HEK293 (cell line): ENCODE data around the gene KRTAP10-12.

Source experiments
- CTCF ChIP-seq: fragments of 450-650 bp; formaldehyde crosslinking; IDR thresholded peaks from 2 replicates; pipeline ENCODE4 v1.5.1; 2016; ENCODE audit warnings: missing biosample characterization, missing genetic modification characterization
- SCRT1 ChIP-seq: fragments of 450-650 bp; formaldehyde crosslinking; IDR thresholded peaks from 2 replicates; pipeline ENCODE4 v1.5.1; 2016; ENCODE audit warnings: missing biosample characterization, missing genetic modification characterization, borderline replicate concordance
- ZNF138 ChIP-seq: fragments of 450-650 bp; formaldehyde crosslinking; IDR thresholded peaks from 2 replicates; pipeline ENCODE4 v1.5.1; 2016; ENCODE audit warnings: missing biosample characterization, missing genetic modification characterization, borderline replicate concordance
- ZNF16 ChIP-seq: fragments of 450-650 bp; formaldehyde crosslinking; IDR thresholded peaks from 2 replicates; pipeline ENCODE4 v1.5.1; 2016; ENCODE audit warnings: low read depth, missing biosample characterization, missing genetic modification characterization
- ZNF24 ChIP-seq: fragments of 450-650 bp; formaldehyde crosslinking; IDR thresholded peaks from 2 replicates; pipeline ENCODE4 v1.5.1; 2016; ENCODE audit warnings: missing biosample characterization, missing genetic modification characterization
- ZNF274 ChIP-seq, 2 experiments: fragments of 200-500 bp in 1 of 2; fragments of 450-650 bp in 1 of 2; sonication (Bioruptor generic) in 1 of 2; formaldehyde crosslinking in 1 of 2; IDR thresholded peaks; 2 replicates each; pipeline versions ENCODE4 v1.5.1 to v1.6.1; 2014 to 2016; ENCODE audit warnings: borderline replicate concordance in 1 of 2, inconsistent platforms in 1 of 2, low read length in 1 of 2, missing biosample characterization in 1 of 2, missing genetic modification characterization in 1 of 2
- ZNF791 ChIP-seq: fragments of 450-650 bp; formaldehyde crosslinking; IDR thresholded peaks from 2 replicates; pipeline ENCODE4 v1.5.1; 2016; ENCODE audit warnings: missing biosample characterization, missing genetic modification characterization

- TF ChIP-seq CTCF (tag by site-specific recombination) (no peak), ZNF24 (tag by site-specific recombination) (no peak), ZNF16 (tag by site-specific recombination) (no peak), ZNF274 (IDR thresholded peaks at IDR 0.05; ENCODE audit: low read length) (no peak), ZNF274 (tag by site-specific recombination; IDR thresholded peaks at IDR 0.05; ENCODE audit: borderline replicate concordance) (no peak), ZNF138 (no peak), SCRT1 (tag by site-specific recombination) (no peak), ZNF791 (tag by site-specific recombination) (no peak)
Measured at GRCh38 chr21:44694776-44695175, 2.2 kb upstream of the KRTAP10-12 start.
